Ramos (cell line): ENCODE measurements around the gene PPIH.
"Not testable (repeated sequence)": the region's sequence is repeated elsewhere in the genome, so short reads cannot be mapped to it uniquely, and the experiment has no call there.

Experiments used
- in situ Hi-C: fragments of 300-500 bp; cut with MboI; formaldehyde crosslinking; loops from one replicate; pipeline ENCODE4 v1.14.3; 2022; ENCODE audit warnings: low sequenced_read_pairs; ENCODE audit not compliant: unreplicated experiment

PPIH gene

DNA sequence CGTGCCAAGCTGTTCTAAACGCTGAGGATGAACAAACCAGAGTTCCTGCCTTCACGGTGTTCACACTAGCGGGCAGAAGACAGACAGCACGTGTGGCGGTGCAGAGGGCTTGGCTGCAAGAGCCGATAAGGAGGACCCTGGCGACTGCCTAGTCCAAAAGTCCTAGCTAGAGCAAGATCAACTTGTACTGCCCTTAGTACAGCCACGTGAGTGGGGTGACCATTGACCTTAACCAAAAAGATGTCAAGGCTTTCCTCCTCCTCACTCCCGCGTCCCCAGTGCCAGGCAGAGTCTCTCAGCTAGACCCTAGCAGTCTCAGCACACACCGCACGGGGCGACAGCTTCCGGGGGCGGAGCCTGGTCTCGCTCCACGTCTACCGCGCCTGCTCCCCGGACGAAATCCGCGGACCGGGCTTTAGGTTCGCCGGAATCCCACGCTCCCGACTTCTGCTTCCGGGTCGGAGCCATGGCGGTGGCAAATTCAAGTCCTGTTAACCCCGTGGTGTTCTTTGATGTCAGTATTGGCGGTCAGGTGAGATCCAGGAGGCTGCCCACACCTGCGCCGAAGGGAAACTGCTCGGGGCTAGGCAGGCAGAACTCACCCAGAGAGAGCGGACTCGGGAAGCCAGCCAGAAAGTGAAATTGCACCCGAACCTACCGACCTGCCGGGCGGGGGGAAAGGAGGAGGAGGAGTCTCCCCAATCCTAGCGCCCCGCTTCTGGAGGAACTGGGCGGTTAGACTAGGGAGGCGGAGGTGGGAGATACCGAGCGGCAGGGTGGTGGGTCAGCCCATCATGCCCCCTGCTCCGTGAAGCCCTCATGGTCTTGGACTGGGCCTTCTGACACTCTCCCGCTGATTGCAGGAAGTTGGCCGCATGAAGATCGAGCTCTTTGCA is at the start of gene PPIH:
Gene PPIH, plus strand, starts transcription at position 443 of the 896 bp plus-strand sequence. Its CDS starts 24 bp downstream, at position 467.
- in situ Hi-C loops = no loop called here

DNA sequence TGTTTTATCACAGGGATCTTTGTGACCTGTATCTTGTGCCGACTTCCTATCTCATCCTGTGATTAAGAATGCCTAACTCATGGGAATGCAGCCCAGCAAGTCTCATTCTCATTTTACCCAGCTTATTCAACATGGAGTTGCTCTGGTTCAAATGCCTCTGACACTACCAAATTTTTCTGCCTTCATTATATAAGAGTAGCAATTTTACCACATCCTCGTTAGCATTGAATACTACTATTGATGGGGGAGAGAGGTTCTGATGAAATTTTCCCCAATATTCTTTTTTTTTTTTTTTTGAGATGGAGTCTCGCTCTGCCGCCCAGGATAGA is 44.5 kb upstream of the PPIH start:
- in situ Hi-C loops = no loop called here

DNA sequence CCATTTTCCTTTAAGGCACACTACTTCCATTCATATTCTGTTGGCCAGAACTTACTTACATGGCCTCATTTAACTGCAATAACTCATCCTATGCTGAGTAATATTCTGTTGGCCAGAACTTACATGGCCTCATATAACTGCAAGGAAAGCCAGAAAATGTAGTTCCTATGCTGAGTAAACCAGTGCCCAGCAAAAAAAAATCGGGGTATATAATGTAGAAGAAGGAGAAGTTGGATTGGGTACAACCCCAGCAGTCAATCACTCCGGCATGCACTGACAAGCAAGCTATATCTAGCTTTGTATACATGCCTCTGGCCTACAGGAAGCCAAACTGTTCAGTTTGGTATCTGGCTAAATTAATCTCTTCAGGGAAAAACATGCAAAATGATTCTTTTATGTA is 39.4 kb upstream of the PPIH start:
- in situ Hi-C loops = no loop called here

DNA sequence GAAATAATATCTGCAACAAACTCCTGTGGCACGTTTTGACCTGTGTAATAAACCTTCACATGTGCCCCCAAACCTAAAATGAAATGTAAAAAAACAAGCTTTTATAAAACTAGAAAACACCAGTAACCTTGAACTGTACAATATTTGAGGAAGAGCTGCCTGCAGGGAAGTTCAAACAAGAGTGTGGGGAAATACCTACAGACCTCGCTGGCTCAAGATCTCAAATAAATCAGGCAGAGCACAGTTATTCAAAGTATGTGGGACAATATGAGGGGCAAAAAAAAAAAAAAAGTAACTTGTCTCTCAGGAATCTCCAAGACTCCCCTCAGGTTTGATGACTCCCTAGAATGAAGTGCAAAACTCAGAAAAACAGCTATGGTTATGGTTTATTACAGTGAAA is 37.9 kb upstream of the PPIH start:
- in situ Hi-C loops = no loop called here

DNA sequence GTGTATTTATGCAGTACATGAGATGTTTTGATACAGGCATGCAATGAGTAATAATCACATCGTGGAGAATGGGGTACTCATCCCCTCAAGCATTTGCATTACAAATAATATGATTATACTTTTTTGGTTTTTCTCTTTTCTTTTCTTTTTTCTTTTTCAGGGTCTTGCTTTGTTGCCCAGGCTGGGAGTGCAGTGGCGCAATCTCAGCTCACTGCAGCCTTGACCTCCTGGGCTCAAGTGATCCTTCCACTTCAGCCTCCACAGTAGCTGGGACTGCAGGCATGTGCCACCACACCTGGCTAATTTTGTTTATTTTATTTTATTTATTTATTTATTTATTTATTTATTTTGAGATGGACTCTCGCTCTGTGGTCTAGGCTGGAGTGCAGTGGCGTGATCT is 37.0 kb upstream of the PPIH start:
- in situ Hi-C loops = not testable (repeated sequence)

DNA sequence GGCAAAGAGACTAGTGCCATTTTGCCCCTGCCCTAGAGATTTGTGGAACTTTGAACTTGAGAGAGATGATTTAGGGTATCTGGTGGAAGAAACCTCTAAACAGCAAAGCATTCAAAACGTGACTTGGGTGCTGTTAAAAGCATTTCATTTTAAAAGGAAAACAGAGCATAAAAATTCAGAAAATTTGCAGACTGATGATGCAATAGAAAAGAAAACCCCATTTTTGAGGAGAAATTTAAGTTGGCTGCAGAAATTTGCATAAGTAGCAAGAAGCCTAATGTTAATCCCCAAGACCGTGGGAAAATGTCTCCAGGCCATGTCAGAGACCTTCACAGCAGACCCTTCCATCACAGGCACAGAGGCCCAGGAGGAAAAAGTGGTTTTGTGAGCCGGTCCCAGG is 31.0 kb upstream of the PPIH start:
- in situ Hi-C loops = not testable (repeated sequence)

DNA sequence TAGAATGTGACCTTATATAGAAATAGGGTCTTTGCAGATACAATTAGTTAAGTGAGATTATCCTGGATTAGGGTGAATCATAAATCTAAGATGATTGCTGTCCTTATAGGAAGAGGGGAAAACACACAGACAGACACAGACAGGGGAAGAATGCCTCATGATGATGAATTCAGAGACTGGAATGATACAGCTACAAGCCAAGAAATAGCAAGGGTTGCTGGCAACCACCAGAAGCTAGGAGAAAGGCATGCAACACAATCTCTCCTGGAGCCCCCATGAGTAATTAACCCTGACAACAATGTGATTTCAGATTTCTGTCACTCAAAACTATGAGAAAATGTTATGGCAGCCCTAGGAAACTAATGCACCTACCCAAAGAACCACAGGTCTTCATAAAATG is 19.1 kb upstream of the PPIH start:
- in situ Hi-C loops = no loop called here

DNA sequence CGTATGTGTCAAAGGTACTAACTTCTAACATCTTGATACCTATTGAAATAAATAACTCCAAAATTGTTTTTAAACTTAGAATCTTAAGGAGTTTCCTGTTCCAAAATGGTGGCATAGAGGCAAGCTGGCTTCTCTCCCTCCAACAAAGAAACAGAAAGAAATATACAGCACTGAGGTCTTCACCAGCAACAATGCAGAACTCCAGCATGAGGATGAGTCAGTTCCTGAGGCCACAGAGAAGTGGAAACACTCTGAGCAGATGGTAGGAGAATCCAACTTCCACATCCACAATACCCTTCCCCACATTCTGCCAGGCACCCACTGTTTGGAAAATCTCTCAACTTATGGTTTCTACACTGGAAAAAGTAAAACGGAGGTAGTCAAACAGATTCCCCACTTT is 12.2 kb upstream of the PPIH start:
- in situ Hi-C loops = no loop called here

DNA sequence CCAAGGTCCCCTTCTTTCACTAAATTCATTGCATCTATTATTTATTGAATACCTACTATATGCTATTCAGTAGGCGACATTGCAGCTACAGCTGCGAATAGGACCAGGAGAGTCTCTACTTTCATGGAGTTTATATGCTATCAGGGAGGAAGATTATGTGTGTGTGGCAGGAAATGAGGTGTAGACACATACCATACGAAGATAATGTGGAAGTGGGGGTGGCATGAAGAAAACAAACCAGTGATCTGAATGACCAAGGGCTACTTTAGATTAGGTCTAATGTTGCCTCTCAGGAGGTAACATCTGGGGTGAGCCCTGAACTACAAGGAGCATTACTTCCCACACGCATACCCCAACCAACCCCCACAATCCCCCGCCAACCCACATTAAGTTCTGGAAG is 1.0 kb upstream of the PPIH start:
- in situ Hi-C loops = no loop called here

DNA sequence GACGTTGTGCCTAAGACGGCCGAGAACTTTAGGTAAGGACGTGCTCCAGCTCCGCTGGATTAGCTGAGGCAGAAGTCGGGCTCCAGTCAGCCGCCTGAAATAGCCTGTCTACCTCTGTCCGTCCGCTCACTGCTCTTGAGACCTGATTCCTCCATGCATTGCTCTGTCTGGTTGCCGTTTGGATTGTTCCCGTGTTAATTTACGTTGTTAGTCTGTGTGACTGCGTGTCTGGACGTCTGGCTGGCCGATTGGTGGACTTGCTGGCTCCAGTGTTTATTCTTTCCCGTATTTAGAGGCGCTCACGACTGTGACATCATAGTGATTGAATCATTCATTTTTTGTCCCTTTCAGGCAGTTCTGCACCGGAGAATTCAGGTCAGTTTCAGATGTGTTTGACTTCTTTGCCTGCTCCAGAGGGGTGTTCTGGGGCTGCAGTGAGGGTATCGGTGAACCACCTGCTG is 684 bp downstream of the PPIH start:
- in situ Hi-C loops = no loop called here

DNA sequence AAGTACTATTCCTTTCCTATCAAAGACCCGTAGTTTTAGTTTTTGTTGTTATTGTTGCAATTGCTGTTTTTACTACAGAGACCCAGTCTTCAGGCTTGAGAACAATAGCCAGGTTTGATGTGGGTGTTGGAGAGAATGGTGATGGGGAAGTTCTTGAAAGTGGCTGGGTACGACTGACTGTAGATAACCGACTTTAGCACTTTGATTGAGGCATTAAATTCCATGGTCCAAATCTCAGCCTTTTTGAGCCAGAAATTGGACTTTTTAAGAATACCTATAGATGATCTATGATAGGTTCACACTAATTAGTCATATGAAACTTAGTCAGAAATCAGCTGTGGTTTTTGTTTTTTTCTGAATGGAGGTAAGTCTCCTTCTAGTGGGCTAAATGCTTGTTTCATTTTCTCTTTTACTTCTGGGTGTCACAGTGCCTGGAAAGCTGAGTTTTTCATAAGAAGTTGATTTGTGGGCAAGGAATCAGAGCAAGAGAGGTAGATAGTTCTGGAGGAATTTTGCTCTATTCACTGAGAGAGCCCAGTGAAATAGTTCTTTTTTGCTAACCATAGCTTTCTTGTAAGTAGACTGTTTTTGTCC is 2.8 kb downstream of the PPIH start:
- in situ Hi-C loops = no loop called here

DNA sequence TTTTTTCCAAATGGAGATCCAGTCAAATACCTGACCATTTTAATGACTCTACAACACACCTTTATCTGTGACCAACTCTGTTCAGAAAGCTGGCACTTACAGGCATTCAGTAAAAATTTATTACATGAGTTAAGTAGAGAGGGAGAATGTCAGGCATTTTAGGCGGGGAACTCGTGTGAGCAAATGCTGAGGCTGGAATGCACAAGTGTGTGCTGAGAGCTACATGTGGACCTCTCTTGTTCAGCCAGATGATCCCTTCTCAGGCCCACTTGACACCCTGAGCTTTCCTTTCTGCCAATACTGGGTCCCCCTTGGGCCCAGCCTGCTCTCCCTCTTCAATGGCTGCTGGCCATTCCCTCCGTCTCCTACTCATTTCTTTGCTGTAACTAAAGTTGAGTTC is 11.7 kb downstream of the PPIH start:
- in situ Hi-C loops = no loop called here

DNA sequence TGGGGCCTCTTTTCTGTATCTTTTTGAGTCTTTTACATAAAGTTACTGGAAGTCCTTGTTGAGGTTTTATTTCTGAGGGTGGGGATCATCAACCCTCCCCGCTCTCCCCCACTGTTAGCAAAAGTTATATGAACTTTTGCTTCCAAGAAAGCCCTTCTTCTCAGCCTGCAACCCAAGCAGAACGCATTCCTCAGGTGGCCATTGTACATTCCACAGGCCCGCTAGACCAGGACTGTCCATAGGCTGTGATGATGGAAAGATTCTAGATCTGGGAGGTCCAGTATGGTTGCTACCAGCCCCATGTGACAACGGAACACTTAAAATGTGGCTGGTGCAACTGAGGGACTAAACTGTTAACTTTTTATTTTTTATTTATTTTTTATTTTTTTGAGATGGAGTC is 12.2 kb downstream of the PPIH start:
- in situ Hi-C loops = no loop called here

DNA sequence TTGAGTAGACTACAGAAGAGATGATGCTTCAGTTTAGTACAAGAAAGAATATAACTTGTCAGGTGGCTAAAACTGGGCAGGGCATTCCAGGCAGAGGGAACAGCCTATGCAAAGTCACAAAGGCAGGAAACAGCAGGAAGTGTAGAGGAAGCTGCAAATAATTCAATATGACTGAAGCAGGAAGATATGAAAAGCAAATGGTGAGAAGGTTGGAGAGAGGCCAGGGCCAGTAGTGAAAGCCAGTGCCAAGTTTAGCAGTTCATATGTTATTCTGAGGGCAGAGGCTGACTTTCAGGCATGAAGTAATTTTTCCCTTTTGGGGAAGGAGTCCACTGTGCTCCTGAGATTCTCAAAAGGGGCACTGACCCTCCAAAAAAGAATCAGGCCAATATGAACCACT is 16.0 kb downstream of the PPIH start:
- in situ Hi-C loops = no loop called here

DNA sequence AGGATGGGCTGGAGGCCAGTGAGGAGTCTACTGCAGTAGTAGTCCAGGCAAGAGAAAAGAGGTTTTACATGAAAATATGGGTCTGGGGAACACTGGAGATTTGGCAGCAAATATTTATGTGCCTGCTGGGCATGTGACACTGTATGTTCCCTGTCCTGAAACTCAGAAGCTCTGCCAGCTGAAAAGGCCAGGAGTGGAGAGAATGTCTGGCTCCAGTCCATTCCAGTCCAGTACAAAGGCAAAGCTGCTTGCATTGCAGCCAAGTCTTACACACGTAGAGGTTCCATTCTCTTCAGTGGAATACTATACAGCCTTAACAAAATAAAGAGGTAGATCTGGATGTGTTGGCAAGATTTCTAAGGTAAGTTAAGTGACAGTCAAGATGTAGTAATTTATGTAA is 16.5 kb downstream of the PPIH start:
- in situ Hi-C loops = no loop called here

DNA sequence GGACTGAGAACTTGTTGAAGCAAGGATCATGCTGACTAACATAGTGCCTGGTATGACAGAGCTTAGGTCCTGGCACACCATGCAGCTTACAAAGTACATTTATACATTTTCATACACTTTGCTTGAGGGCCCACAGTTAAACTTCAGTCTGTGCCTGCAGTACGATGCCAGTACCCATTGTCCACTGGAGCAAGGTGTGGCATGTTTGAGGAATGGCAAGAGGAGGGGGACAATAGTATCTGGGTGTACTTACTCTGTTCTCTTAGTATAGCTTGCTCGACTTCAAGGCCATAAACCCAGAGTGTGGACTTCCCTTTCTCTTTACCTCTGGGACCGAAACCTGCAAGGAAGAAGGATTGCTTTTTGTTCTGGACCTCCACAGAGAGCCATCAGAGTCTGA is 17.2 kb downstream of the PPIH start:
- in situ Hi-C loops = no loop called here

DNA sequence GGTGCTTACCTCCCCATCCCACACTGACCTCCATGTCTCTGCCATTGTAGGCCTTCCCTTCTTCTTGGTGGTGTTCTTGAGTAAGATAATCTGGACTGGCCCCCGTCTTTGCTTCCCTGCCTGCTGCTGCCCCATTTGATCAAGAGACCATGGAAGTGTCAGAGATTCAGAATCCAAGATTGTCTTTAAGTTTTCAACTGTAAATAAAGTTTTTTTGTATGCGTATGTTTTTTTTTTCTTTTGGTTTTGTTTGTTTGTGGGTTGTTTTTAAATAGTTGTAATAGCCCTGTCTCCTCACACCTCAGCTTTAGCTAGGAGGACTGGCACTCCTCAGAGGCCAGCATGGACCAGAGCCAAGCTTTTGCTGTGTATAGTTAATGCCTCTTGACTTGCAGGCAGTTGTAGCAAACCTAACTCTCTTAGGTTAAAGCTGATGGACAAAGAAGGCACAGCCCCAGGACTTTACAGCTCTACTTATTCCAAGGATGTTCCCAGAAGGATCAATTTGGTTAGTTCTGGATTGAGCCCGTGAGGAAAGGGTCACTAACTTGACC is 18.4 kb downstream of the PPIH start:
- in situ Hi-C loops = no loop called here

DNA sequence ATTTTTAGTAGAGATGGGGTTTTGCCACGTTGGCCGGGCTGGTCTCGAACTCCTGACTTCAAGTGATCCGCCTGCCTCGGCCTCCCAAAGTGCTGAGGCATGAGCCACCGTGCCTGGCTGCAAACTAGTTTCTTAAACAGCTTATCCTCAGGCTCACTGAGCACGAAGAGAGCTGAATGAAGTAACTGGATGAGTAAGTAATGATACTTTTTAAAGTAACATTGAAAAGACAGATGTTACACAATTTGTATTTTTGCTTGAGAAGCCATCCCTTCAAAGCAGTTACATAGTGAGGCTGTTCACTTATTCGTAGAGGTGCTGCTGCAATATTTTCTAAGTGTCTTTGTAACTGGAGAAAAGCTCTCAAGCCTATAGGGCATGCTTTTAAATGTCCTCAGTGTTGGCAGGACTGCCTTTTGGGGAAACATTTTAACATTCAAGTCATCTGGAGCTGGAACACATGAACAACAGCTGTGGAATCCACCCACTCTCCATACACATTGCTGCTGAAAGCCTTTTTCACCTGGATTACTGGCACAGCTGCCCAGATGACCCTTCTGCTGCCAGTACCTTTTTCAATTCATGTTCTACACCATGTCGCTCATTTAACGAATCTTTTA is 21.3 kb downstream of the PPIH start:
- in situ Hi-C loops = no loop called here

DNA sequence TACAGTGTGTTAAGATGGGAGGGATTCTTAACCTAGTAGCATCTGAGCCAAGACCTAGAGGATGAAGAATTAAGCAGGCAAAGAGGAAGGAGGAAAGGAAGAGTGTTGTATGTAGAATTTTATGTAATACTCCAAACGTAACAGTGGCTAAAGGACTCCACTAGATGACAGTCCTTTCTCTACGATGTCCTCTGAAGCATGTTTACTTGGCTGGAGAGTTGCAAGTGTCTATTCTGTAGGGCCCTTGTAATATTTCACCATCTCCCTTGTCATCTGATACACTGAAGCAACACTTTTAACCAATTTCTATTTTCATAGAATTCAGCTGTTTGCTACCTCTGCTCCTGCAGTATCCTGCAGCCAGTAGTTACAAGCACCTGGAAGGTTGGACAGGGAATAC is 21.8 kb downstream of the PPIH start:
- in situ Hi-C loops = no loop called here

DNA sequence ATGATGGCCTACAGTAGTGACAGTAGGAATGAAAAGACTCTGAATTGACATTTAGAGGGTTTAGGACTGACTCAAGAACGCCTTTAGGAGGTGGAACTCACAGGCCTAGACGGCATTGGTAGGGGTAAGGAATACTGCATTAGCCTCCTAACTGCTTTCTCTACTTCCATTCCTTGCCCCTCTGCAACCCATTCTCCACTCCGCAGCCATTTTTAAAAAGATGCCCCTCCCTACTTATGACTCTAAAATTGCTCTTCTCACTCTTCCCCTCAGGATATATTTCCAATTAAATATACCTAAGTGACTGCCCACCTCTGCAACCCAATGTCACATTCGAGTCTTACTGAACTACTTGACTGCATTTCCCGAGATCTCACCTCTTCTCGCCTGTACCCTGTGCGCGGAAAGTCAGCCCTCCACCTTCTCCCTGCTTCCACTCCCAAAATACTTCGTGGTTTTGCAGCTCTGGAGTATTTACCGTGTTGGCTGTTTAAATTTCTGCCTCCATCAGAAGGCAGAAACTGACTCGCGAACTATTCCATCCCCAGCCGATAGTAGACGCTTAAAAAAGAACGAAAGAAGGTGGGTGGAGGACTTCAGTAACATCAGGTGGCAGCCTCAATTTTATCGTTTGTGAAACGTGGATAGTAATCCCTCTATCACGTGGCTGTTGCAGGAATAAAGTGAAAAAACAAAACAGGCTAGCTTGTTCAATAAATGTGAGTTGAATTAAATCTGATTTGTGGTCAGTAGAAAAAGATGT is 22.9 kb downstream of the PPIH start:
- in situ Hi-C loops = no loop called here
